Prostate gland (tissue), 2 donors: ENCODE data around the gene DST.

ENCODE experiments used
- POLR2A ChIP-seq: fragments of 450-650 bp; IDR thresholded peaks from one replicate; pipeline ENCODE4 v1.6.1; 2016; ENCODE audit warnings: antibody characterized with exemption, mild to moderate bottlenecking
- POLR2AphosphoS5 ChIP-seq: sonication (generic); formaldehyde crosslinking; IDR thresholded peaks from one replicate; pipeline ENCODE4 v1.6.1; 2017; ENCODE audit warnings: antibody characterized with exemption
- TF ChIP-seq, protein P1 (sequence below), 4 experiments: fragments of 200-600 bp in 2 of 4; fragments of 450-650 bp in 2 of 4; sonication (generic) in 2 of 4; IDR thresholded peaks; 1 replicate in 3 of 4; 2 replicates in 1 of 4; pipeline ENCODE4 v1.5.1; 2016 to 2019; ENCODE audit warnings: antibody characterized with exemption in 4 of 4, mild to moderate bottlenecking in 2 of 4, moderate library complexity in 2 of 4

DNA sequence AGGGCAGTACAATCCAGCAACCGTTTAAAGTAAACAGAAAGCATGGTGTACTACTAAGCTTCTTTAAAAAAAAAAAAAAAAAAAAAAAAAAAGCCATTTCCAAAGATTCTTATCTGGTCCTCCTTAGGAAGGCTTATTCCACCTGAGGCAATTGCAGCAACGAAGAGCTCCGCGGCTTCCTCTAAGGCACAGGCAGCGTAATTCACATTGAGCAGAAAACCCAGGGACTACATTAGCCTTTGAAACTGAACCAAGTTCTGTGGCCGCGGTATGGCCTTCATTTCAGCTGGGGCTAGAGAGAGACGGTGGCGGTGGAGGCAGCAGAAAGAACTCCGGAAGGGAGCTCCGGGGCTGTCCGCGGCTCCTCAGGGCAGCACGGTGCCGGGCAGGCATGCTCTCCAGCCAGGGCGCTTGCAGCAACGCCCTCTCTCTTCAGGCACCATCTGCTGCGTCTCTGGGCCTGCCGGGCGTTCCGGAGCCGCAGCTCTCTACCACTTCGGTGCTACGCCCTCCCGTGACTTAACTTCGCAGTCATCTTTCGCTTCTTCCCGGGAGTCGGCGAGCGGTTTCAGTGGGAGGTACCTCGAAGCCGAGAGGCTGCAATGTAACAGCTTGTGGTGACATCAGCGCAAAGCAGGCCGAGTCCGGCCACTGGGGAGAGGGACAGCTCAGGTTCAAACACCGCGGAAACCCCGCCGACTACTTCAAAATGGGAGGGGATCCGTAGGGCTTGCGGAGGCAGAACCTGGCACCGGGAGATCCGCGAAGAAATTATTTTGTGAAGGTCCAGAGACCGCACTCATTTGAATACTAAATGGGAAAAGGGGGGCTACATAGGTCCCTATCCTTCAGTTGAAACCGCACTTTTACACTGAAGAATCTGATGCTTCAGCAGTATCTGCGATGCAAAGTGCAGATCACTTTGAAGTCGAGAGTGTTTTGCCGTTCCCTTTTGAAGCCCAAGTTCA lies 100.0 kb downstream of the DST start:
- TF ChIP-seq POLR2AphosphoS5 (peak; percentile 93), POLR2A (peak; percentile 92)
- TF ChIP-seq, protein P1, sequence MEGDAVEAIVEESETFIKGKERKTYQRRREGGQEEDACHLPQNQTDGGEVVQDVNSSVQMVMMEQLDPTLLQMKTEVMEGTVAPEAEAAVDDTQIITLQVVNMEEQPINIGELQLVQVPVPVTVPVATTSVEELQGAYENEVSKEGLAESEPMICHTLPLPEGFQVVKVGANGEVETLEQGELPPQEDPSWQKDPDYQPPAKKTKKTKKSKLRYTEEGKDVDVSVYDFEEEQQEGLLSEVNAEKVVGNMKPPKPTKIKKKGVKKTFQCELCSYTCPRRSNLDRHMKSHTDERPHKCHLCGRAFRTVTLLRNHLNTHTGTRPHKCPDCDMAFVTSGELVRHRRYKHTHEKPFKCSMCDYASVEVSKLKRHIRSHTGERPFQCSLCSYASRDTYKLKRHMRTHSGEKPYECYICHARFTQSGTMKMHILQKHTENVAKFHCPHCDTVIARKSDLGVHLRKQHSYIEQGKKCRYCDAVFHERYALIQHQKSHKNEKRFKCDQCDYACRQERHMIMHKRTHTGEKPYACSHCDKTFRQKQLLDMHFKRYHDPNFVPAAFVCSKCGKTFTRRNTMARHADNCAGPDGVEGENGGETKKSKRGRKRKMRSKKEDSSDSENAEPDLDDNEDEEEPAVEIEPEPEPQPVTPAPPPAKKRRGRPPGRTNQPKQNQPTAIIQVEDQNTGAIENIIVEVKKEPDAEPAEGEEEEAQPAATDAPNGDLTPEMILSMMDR (IDR thresholded peaks at IDR 0.05), result peak; percentile 17 to 57 (median 52)
